Measurements from ENCODE around the gene CTSZ.
"Not testable (repeated sequence)": the region's sequence is repeated elsewhere in the genome, so short reads cannot be mapped to it uniquely, and the experiment has no call there.

CTSZ gene

DNA sequence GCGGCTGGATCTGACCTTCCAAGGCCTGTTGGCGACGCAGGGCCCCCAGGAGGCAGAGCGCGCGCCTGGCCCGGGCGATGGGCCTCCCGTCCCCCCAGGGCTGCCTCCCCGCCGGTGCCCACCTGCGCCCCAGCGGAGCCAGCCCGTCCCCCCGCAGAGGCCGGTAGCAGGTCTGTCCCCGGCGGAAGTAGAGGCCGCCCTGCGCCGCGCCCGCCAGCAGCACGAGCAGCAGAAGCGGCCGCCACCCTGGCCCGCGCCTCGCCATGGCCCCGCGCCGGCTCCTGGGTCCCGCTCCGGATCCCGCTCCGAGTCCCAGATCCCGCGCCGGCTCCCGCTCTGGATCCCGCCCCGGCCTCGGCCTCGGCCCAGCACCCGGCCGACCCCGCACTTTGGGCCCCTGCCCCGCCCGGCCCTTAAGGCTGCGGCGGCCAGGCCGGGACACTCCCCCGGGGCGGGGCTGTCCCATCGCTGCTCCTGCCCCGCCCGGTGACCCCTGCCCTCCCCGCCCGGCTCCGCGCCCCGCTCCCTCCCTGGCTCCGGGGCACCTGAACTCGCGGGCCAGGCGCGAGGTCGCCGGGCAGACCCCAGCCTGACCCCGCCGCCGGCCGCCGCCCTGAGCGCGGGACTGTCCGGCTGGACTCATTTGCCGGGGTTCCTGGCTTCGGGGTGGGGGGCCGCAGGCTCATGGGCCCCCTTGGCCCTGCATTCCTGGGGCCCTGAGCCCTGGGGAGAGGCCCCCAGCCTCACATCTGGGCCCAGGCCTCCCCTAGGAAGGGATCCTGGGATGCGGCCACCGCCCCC is at the start of gene CTSZ:
Gene CTSZ (minus strand): TSS at position 391 of the 801 bp plus-strand sequence. CDS start 126 bp downstream, at position 265.
- DNase-seq = peak; percentile 10 to 58

DNA sequence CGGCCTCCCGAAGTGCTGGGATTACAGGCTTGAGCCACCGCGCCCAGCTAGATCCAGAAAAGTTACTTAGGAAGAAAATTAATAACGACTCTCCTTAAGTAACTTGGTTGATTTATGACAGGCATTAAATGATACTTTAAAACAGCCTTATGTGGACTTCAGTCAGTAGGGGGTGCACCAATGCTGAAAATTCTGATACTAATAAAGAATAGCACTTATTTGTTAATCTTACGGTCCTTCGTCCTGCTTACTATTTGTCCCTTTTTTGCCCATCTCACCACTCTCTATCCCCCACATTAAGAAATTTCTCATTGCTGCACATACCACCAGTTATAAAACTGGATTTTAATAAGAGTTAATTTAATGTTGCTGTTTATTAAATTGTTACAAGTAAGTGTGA is 48.2 kb upstream of the CTSZ start:
- no peak for DNase-seq

DNA sequence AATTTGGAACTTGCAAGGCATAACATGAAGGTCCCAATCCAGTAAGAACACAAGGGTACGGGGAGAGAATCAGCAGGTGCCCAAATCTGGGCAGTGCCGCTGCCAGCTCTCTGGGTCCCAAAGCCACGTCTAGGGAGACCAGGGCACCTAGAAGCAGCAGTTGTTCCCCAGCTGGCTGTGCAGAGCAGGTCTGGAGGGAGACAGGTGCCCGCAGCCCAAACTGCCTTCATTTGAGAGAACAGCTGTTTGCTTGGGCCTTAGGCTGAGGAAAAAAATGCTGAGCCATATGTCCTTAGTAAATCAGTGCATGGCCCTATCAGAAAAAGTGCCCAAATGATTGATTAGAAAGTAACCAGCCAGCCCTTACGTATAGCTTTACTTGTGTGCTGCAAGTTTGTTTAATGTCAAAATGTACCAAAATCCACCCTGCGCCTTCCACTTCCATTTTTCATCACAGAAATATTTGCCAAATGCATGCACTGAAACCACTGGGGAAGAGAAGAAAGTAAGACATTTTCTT is 44.7 kb upstream of the CTSZ start:
- no peak for DNase-seq

DNA sequence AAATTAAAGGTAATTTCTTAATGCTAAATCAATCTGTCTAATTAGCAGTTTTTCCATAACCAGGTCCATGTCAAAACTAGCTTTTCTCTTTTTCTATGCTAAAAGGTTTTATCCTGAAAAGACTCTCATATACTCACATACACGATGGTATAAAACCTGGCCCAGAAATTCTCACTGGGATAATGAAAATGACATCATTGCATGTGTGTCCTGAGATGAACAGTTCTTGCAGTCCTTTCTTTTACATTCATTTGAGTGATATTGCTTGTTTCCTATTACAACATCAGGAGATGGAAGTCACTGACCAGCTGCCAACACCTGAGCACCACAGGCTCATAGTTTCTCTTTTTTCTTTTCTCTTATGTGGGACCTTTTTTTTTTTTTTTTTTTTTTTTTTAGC is 43.4 kb upstream of the CTSZ start:
- DNase-seq = no peak

DNA sequence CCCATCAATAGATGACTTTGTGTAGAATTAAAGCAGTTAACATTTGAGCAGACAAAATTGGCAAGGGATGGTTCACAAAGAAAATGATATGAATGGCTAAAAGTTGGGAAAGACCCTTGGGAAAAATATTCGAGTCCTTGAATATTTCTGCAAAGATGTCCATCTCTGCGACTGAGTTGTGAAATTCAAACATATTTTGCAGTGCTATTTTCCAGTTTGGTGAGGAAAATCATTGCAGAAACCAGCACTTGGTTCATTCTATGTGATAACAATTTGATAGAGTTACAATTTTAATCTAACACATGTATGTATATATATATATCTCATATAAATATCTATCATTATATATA is 41.6 kb upstream of the CTSZ start:
- DNase-seq = no peak

DNA sequence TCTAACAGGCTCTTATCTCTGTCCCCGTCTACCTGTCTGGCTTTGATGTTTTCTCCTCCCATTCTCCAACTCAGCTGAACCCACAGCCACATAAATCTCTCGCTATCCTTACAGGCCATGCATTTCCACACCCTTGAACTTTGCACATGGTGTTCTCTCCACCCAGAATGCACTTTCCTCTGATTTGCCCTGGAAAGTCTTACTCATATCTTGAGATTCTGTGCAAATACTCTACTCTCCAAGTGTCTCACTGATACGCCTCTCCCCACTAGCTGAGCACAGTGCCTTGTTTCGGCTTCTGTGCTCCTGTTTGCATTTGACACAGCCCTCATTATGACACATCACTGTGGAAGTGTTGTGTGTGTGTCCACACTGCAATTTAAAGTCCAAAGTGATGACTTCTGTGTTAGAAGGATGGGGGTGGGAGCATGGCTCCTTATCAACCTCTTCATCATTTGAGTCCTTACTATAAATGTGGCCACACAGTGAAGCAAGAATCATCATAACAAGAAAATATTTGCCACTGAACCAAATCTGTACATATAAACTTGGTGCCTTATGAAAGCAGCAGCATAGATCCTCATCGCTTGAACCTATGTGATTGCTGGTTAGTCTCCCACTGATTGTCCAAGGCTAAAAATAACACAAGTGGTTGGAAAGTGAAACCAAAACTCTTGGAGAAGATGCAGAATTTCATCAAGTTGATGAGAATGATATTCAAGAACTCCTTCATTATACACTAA is 41.1 kb upstream of the CTSZ start:
- DNase-seq = no peak

DNA sequence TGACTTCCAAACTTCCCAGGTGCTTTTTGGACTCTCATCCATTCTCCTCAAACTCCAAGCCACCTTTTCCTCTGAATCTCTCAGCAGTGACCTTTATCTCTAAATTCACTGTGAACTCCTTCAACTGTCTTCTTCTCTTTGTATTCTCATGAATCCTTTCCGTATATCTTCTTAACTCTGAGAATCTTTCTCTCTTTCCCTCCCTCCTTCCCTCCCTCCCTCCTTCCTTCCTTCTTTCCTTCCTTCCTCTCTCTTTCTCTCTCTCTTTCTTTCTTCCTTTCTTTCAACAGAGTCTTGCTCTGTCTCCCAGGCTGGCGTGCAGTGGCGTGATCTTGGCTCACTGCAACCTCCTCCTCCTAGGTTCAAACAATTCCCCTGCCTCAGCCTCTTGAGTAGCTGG is 39.8 kb upstream of the CTSZ start:
- no peak for DNase-seq

DNA sequence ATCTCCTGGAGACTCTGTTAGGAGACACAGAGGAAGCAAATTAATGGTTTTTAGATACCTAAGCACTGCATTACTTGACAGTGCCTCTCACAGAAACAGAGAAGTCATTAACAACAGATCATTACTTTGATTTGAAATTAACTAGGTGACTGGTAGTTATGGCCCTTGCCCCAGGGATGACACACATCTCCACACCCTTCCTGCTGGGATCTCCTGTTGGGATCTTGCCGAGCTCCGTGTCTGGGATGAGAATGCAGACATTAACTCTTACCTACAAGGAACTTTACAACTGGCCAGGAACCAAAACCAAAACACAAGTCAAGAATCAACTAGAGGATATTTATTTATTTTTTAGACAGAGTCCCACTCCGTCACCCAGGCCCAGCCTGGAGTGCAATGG is 37.7 kb upstream of the CTSZ start:
- DNase-seq = no peak

DNA sequence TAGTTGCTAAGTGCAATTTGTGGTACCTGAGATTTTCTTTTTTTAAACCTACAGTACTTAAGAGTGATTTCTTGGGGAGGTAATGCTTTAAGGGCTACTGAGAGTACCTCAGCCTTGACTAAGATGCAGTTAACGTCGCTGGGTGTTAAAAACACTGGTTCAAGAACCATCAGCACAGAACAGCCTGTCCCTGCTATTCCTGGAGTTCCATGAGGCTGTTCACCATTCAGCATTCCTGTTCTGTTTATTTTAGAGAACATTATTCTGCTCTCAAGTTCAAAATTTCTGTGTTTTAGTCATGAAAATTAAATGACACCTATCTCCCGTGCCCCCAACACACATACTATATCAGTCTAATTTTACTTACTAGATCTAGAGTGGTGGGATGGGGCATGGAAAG is 37.2 kb upstream of the CTSZ start:
- no peak for DNase-seq

DNA sequence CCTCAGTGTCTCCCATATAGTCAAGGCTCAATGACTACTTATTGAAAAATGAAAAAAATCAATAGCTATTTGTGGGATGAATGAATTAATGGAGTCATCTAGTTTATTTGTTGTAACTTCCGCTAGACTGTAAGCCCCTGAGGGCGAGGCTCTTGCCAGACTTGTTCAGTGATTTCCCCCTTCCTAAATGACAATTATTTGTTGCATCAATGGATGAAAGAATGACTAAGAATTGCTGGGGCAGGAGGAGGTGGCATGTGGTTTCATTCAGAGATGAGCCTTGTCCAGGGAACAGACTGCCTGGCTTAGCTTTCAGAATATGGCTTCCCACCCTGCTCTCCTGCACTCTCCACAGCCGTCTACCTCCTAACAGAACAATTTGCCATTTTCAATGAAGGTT is 36.6 kb upstream of the CTSZ start:
- DNase-seq = no peak

DNA sequence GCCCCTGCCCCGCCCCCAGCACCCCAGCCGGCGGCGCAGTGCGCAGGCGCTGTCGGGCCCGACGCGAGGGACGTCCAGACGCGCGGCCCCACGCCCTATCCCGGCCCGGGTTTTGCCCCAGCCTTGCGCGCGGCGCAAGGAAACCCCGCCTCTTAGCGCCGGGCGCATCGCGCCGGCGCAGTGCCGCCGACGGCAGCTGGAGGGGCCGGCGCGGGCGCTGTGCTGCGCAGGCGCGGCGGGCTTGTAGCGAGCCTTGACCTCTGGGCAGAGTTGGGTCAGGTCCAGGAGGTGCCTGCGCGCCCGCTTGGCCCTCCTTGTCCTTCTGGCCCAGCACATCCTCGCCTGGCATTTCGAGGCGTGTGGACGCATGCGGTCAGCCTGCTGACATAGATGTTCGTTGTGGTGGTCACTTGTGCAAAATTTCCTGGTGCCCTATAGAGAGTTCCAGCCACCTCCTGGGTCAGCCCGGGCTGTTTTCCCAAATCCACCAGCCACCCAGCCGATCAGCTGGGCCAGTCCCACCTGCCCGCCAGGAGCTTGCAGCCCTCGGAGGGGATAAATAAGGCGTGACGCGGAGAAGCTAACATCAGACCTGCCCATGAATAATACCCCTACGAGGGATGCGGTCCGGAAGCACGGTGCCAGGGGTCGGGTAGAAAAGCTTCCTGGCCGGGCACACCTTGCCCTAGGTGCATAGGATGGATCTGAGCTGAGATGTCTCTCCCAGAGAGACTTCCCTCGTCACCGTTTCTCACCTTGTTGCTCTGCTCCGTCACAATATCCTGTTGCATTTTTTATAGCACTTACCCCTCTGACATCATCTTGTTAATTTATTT is 36.0 kb upstream of the CTSZ start:
- DNase-seq = peak; percentile 94 to 96

DNA sequence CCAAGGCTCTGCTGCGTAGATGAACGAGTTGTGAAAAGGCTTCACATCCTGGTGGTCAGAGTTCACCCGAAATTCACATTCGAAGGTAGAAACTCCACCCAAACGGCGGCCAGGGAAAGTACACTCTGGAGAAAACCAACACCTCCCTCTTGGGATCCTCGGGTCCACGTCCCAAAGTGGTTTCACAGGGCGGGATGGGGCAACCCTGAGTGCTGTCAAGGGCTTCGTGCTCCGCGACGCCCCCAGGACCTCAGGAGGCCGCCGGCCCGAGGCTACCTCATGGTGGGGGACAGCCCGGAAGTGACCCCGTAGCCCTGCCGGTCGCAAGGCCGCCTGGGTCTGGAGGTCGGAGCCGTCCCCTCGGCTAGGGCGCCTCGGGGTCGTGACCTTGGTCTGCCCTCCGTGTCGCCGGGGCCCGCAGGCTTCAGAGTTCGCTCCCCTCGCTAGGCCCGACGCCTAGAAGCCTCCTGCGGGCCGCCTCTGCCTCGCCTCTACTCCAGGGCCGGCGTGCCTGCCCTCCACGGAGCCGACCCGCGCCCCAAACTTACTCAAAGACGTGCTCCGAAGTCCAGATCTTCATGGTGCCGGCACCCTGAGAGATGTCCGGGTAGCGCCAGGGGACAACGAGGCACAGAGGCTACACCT is 35.2 kb upstream of the CTSZ start, which contains the start of gene PRELID3B:
Gene PRELID3B (minus strand): TSS at position 636 of the 645 bp plus-strand sequence. CDS start 56 bp downstream, at position 580.
- no peak for DNase-seq

DNA sequence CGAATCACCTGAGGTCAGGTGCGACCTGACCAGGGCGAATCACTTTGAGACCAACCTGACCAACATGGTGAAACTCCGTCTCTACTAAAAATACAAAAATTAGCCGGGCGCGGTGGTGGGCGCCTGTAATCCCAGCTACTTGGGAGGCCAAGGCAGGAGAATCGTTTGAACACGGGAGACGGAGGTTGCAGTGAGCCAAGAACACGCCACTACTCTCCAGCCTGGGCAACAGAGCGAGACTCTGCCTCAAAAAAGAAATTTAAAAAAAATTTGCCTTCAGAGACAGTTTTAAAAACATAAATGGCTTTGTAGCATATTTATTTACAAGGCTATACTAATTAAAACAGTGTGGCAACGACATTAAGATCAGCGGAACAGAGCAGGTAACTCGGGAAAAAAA is 34.4 kb upstream of the CTSZ start:
- not testable (repeated sequence) for DNase-seq

DNA sequence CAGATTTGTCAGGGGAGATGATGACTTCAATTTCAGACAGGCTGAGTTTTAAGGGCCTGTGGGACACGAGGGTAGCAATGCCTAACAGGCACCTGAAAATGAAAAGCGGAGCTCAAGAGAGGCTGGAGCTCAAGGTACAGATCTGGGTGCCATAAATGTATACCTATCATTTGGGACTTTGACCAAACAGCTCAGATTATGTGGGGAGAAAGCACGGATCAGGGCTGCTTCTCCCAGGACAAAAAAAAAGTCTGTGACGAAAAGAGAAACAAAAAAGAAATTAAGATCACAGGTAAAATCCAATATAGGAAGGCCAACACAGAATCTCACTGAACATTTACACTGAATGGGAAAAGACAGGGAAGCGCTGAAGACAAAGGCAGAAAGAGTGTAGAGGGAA is 33.6 kb upstream of the CTSZ start:
- no peak for DNase-seq

DNA sequence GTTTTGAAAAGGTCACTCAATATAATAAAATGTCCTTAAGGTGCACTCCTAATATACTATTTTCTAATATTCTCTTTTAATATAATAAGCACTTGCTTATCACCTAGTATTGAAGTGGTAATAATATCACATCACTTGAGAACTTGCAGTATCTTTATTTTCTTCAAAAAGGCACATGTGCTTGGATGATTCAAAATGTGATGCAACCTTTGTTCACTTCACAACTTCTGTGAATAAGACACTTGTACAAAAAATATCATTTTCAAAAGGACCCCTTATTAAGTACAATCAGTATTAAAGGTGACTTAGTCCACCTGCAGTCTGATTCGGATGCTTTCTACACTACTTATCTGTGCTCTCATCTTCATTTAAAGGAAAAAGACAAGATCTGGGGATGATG is 32.2 kb upstream of the CTSZ start:
- no peak for DNase-seq

DNA sequence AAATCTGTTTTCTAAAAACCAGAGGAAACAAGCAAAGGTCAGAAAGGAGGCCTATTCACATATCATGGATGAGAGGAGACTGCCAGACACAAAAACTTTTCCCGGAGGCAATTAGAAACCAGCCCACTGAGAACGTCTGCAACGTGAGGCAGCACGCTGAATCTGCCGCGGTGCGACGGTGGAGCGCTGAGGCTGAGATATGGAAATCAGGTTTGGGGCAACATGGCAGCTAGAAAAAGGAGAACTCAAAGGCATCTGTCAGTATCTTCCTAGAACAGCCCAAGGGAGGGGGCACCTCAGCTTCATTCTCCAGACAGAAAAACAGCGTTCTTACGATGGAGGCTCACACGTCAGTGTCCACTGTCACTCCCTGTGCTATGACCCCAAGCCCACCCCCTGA is 30.3 kb upstream of the CTSZ start:
- no peak for DNase-seq

DNA sequence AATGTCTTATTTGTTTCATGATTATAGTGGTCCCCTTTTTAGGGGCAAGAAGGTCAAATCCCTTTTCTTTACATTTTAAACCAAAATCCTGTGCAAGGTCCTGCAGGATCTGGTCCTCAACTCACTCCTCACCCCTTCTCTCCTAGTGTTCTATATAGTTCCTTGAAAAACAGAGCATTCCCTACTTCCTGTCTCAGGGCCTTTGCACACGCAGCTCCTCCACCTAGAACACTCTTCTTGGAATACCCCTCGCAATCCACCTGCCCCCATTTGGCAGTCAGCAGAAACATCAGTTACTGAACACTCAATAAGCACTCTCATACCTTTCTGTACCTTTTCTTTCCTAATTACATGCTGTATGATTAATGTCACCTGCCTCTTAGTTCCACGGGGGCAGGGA is 28.3 kb upstream of the CTSZ start:
- DNase-seq = no peak

DNA sequence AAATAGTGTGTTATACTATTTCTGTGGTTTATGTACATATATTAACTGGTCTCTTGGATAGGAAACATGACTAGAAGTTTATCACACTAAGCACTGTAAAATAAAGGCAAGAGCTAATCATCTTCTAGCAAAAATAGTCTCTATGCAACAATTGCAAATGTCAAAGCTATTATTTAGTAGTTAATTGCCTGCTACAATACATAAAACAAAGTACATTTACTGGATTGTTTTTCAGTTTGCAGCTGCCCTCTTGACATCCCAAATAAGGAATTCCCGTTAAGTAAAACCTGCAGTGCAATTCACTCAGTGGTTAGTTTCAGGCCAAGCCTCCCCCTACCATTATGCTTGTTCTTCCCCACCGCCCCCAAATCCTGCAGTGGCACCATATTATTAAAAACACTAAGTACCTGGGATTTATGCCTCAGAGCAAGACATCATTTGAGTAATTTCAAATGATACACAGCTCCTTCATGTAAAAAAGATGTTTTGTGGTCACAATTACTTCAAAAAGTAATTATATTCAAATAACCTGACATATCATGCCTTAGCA is 26.6 kb upstream of the CTSZ start:
- DNase-seq = no peak

DNA sequence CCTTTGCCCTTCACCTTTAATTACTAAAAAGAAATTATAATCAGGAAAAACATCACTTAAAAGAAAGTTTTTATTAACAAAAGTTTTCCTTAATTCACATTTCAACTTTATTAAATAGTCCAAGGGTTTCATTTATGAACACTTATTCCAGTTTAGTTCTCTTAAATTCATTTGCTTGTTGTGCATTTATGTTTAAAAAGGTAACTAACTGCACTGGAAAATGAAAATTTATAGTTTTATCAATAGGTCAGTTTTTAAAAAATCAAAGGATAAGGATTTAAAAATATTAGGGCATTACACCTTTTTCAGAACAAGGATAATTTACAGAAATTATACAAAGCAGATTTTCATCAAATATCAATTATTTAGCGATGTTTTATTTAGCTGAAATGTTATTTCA is 26.0 kb upstream of the CTSZ start:
- no peak for DNase-seq

DNA sequence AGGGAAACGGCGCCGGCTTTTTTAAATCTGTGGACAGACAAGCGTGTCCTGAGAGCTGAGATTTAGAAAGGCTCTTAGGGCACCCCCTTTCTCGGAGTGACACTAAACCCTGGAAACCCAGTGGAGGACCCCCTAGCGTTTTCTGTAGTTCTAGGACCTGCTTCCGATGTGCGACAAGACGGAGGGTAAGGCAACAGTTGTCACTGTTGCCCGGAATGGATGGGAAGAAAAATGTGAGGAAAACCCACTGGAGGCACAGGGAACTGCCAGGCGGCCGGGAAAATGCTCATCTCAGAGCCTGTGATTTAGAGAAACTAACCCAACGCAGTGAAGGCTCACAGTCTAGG is 25.6 kb upstream of the CTSZ start:
- no peak for DNase-seq

DNA sequence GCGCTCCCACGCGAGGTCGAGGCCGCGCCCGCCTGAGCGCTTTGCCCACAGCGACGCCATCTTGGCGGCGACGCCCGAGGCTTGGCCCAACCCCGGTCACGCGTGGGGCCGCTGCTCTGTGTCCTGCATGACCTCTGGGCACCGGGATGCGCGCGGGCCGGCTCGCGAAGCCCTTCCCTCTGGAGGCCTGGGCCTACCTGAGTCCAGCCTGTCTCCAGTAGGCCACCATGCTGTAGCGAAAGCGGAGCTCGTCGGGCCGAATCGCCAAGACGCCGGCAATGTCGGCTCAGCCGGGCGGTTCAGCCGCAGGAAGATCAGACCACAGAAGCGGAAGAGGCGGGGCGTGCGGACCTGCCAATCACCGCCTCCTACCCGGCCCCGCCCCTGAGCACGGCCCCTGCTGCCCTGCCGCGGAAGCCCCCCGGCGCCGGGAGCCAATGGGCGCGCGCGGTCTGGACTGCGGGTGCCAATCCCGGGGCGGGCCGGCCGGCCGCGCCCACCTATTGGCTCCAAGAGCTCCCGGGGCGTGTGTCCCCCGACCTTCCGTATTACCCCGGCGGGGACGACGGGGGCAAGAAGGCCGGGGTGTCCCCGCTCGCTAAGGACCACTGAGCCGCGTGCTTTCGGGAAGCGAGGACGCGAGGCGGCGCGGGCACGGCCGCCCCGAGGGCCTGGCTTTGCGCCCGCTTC is 25.1 kb upstream of the CTSZ start, which contains the start of gene ATP5F1E:
Gene ATP5F1E (minus strand): TSS at position 313 of the 690 bp plus-strand sequence. CDS start 84 bp downstream, at position 229.
- peak; percentile 95 to 97 for DNase-seq

DNA sequence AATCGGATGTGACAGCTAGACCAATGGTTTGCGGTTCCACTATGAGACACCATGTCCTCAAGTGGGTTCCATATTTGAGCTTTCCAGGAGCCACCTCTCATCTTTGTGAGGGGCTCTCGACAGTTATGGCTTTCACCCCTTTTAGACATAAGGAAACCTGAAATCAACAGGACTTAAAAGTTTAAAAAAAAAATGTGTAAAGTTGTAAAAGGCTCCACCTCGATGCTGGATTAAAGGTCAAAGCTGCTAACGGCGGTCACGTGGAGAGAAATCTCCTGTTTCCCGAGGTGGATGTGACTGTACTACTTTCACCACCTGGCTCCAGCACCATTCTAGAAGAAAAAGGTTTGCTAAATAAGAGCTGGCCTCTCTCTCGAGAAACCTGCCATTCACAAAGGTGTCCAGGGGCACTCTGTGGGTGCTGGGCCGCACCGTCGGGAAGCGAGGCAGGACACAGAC is 24.5 kb upstream of the CTSZ start:
- no peak for DNase-seq
